Hepatocyte (in vitro differentiated cells): ENCODE results near the gene KCNK15.

ENCODE experiments used
- EZH2 ChIP-seq: fragments of 200-600 bp; sonication (generic); IDR thresholded peaks from 2 replicates; pipeline ENCODE4 v1.6.1; 2016; ENCODE audit warnings: antibody characterized with exemption, mild to moderate bottlenecking, borderline replicate concordance
- TF ChIP-seq, protein P1 (sequence below): fragments of 200-600 bp; sonication (generic); IDR thresholded peaks from 2 replicates; pipeline ENCODE4 v1.5.1; 2016; ENCODE audit warnings: antibody characterized with exemption, mild to moderate bottlenecking; ENCODE audit not compliant: poor library complexity

DNA sequence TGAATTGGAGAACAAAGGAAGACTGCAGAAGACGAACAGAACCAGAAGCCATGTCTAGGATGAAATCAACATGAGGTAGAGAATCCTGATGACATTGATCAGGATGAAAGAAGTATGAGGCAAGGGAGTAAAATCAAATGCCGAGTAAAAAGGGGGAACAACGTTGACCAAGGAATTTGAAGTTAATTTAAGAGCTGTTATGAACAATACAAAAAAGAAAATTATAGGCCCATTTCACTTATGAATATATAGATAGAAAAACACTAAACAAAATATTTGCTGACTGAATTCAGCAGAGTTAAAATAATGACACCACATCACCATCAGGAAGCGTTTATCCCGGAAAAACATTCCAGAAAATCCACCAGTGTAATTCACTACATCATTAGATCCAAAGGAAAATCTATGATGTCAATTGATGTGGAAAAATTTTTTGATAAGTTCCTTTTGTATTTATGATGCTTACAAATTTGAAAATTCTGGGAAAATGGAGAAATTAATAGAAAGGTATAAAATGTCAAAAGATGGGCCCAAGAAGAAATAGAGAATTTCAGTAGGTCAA, 38.6 kb upstream of the KCNK15 start:
- TF ChIP-seq, protein P1, sequence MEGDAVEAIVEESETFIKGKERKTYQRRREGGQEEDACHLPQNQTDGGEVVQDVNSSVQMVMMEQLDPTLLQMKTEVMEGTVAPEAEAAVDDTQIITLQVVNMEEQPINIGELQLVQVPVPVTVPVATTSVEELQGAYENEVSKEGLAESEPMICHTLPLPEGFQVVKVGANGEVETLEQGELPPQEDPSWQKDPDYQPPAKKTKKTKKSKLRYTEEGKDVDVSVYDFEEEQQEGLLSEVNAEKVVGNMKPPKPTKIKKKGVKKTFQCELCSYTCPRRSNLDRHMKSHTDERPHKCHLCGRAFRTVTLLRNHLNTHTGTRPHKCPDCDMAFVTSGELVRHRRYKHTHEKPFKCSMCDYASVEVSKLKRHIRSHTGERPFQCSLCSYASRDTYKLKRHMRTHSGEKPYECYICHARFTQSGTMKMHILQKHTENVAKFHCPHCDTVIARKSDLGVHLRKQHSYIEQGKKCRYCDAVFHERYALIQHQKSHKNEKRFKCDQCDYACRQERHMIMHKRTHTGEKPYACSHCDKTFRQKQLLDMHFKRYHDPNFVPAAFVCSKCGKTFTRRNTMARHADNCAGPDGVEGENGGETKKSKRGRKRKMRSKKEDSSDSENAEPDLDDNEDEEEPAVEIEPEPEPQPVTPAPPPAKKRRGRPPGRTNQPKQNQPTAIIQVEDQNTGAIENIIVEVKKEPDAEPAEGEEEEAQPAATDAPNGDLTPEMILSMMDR: no peak
- TF ChIP-seq EZH2: no peak
